Measurements from ENCODE around the gene LRRIQ1. TPM values are rescaled to one million over a fixed set of nuclear protein-coding genes. Genes with fewer than 3 reads are reported as not detected.
A peak's percentile ranks its signal among the peaks of the same experiment; 100 is the strongest.

The LRRIQ1 gene
- total and polyA plus RNA-seq, 2 experiments from 2014 or later = 1.4 to 4.0 TPM

DNA sequence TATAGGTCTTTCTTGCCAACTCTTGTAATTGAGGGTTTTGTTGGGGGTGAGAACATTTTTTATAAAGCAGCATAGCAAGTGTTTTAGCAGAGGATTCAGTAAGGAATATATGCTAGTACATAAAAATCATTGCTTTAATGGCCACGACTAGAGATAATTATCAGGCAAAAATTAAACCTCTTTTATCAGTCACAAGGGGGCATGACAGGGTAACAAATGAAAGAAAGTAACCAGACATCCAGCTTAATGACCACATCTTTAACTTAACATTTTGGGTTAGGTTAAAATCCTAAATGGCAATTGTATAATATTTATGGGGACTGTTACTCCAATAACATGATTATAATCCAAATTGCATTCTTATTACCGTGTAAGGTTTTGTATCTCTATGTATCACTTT is 119.6 kb downstream of the LRRIQ1 start:
- Mint-ChIP-seq H3K4me3 (no peak overlapping the region), H3K27ac (no peak overlapping the region), H3K4me1 (no peaks in the 10 kb centered on the region), H3K36me3 (ENCODE audit: low read depth) (no peaks in the 10 kb centered on the region), H3K9me3 (no peaks in the 10 kb centered on the region), H3K27me3 (ENCODE audit: insufficient read depth, low read depth, poor library complexity) (no peaks in the 10 kb centered on the region)
- H3K79me2 ChIP-seq (replicated peaks; ENCODE audit: insufficient read depth) = no peaks in the 10 kb centered on the region
- no peak overlapping the region for H3K27ac ChIP-seq (ENCODE audit: low read depth)
- no peaks in the 10 kb centered on the region for H3K4me1 ChIP-seq (ENCODE audit: insufficient read depth)
- no peaks in the 10 kb centered on the region for H3K27me3 ChIP-seq (ENCODE audit: insufficient read depth)
- H3K4me2 ChIP-seq = no peak overlapping the region
- ATAC-seq (no peak; the same call in 2 of the 3 replicates), DNase-seq (ENCODE audit: low spot score) (peak; percentile 69)
- H3K4me3 ChIP-seq = no peak overlapping the region
- no peak overlapping the region for H2AFZ ChIP-seq
- no peaks in the 10 kb centered on the region for H4K20me1 ChIP-seq (replicated peaks; ENCODE audit: insufficient read depth)
- TF ChIP-seq JUNB (IDR thresholded peaks at IDR 0.05; ENCODE audit: unreplicated experiment) = no peak
- TF ChIP-seq, protein P1, sequence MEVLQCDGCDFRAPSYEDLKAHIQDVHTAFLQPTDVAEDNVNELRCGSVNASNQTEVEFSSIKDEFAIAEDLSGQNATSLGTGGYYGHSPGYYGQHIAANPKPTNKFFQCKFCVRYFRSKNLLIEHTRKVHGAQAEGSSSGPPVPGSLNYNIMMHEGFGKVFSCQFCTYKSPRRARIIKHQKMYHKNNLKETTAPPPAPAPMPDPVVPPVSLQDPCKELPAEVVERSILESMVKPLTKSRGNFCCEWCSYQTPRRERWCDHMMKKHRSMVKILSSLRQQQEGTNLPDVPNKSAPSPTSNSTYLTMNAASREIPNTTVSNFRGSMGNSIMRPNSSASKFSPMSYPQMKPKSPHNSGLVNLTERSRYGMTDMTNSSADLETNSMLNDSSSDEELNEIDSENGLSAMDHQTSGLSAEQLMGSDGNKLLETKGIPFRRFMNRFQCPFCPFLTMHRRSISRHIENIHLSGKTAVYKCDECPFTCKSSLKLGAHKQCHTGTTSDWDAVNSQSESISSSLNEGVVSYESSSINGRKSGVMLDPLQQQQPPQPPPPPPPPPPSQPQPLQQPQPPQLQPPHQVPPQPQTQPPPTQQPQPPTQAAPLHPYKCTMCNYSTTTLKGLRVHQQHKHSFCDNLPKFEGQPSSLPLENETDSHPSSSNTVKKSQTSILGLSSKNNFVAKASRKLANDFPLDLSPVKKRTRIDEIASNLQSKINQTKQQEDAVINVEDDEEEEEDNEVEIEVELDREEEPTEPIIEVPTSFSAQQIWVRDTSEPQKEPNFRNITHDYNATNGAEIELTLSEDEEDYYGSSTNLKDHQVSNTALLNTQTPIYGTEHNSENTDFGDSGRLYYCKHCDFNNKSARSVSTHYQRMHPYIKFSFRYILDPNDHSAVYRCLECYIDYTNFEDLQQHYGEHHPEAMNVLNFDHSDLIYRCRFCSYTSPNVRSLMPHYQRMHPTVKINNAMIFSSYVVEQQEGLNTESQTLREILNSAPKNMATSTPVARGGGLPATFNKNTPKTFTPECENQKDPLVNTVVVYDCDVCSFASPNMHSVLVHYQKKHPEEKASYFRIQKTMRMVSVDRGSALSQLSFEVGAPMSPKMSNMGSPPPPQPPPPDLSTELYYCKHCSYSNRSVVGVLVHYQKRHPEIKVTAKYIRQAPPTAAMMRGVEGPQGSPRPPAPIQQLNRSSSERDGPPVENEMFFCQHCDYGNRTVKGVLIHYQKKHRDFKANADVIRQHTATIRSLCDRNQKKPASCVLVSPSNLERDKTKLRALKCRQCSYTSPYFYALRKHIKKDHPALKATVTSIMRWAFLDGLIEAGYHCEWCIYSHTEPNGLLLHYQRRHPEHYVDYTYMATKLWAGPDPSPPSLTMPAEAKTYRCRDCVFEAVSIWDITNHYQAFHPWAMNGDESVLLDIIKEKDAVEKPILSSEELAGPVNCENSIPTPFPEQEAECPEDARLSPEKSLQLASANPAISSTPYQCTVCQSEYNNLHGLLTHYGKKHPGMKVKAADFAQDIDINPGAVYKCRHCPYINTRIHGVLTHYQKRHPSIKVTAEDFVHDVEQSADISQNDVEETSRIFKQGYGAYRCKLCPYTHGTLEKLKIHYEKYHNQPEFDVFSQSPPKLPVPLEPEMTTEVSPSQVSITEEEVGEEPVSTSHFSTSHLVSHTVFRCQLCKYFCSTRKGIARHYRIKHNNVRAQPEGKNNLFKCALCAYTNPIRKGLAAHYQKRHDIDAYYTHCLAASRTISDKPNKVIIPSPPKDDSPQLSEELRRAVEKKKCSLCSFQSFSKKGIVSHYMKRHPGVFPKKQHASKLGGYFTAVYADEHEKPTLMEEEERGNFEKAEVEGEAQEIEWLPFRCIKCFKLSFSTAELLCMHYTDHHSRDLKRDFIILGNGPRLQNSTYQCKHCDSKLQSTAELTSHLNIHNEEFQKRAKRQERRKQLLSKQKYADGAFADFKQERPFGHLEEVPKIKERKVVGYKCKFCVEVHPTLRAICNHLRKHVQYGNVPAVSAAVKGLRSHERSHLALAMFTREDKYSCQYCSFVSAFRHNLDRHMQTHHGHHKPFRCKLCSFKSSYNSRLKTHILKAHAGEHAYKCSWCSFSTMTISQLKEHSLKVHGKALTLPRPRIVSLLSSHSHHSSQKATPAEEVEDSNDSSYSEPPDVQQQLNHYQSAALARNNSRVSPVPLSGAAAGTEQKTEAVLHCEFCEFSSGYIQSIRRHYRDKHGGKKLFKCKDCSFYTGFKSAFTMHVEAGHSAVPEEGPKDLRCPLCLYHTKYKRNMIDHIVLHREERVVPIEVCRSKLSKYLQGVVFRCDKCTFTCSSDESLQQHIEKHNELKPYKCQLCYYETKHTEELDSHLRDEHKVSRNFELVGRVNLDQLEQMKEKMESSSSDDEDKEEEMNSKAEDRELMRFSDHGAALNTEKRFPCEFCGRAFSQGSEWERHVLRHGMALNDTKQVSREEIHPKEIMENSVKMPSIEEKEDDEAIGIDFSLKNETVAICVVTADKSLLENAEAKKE (CRISPR knock-in tag; IDR thresholded peaks at IDR 0.05) = no peak
- TF ChIP-seq REST (IDR thresholded peaks at IDR 0.05; ENCODE audit: unreplicated experiment) = no peak
- TF ChIP-seq, protein P2, sequence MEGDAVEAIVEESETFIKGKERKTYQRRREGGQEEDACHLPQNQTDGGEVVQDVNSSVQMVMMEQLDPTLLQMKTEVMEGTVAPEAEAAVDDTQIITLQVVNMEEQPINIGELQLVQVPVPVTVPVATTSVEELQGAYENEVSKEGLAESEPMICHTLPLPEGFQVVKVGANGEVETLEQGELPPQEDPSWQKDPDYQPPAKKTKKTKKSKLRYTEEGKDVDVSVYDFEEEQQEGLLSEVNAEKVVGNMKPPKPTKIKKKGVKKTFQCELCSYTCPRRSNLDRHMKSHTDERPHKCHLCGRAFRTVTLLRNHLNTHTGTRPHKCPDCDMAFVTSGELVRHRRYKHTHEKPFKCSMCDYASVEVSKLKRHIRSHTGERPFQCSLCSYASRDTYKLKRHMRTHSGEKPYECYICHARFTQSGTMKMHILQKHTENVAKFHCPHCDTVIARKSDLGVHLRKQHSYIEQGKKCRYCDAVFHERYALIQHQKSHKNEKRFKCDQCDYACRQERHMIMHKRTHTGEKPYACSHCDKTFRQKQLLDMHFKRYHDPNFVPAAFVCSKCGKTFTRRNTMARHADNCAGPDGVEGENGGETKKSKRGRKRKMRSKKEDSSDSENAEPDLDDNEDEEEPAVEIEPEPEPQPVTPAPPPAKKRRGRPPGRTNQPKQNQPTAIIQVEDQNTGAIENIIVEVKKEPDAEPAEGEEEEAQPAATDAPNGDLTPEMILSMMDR (conservative IDR thresholded peaks at IDR 0.05; ENCODE audit: low read depth in 2 of 2) = peak; percentile 62 to 75
- no peaks in the 10 kb centered on the region for H3K36me3 ChIP-seq (ENCODE audit: insufficient read depth)
- no peaks in the 10 kb centered on the region for H3F3A ChIP-seq (replicated peaks; ENCODE audit: low read depth)
- no peaks in the 10 kb centered on the region for H3K9me2 ChIP-seq (ENCODE audit: insufficient read depth)

All from GM23338 (cell line).